GM15510 (cell line): ENCODE measurements around the gene NR1H2.

Experiments
- POLR2A ChIP-seq: IDR thresholded peaks from 3 replicates; pipeline ENCODE4 v1.6.1; 2011; ENCODE audit warnings: borderline replicate concordance; ENCODE audit not compliant: insufficient read length; ENCODE audit errors: extremely low read depth

The NR1H2 gene

GRCh38 chr19:50381881-50382729 is 5.8 kb downstream of the NR1H2 start:
- TF ChIP-seq POLR2A, result no peak

GRCh38 chr19:50383001-50383851 is 7.0 kb downstream of the NR1H2 start:
- TF ChIP-seq POLR2A, result no peak

- TF ChIP-seq POLR2A, result peak; percentile 59
Observed at GRCh38 chr19:50383852-50384684, 7.8 kb downstream of the NR1H2 start, which contains the start of gene POLD1. Gene POLD1, plus strand, starts transcription at chr19:50384347. Its CDS starts 14,505 bp downstream, at chr19:50398852.

- TF ChIP-seq POLR2A, result no peak
Observed at GRCh38 chr19:50384685-50385535, 8.7 kb downstream of the NR1H2 start.

GRCh38 chr19:50387176-50387867 is 11.1 kb downstream of the NR1H2 start:
- no peak for TF ChIP-seq POLR2A

- TF ChIP-seq POLR2A, result no peak
Observed at GRCh38 chr19:50387868-50388245, 11.6 kb downstream of the NR1H2 start.

GRCh38 chr19:50392759-50393158 is 16.5 kb downstream of the NR1H2 start:
- no peak for TF ChIP-seq POLR2A

- TF ChIP-seq POLR2A, result no peak
Observed at GRCh38 chr19:50393589-50393988, 17.3 kb downstream of the NR1H2 start.

GRCh38 chr19:50394017-50394416 is 17.8 kb downstream of the NR1H2 start:
- TF ChIP-seq POLR2A, result no peak

- no peak for TF ChIP-seq POLR2A
Observed at GRCh38 chr19:50398675-50399367, 22.6 kb downstream of the NR1H2 start.

- TF ChIP-seq POLR2A, result no peak
Observed at GRCh38 chr19:50399368-50399745, 23.1 kb downstream of the NR1H2 start.

GRCh38 chr19:50401605-50402450 is 25.6 kb downstream of the NR1H2 start:
- no peak for TF ChIP-seq POLR2A
